HG03354 (cell line): ENCODE data around the gene MYO5A.

Experiments used
- ATAC-seq: cut with Tn5 transposase; IDR thresholded peaks from one replicate; pipeline ENCODE4 v1.9.1; 2021; ENCODE audit warnings: mild to moderate bottlenecking; ENCODE audit not compliant: unreplicated experiment, poor library complexity, severe bottlenecking

MYO5A gene

DNA sequence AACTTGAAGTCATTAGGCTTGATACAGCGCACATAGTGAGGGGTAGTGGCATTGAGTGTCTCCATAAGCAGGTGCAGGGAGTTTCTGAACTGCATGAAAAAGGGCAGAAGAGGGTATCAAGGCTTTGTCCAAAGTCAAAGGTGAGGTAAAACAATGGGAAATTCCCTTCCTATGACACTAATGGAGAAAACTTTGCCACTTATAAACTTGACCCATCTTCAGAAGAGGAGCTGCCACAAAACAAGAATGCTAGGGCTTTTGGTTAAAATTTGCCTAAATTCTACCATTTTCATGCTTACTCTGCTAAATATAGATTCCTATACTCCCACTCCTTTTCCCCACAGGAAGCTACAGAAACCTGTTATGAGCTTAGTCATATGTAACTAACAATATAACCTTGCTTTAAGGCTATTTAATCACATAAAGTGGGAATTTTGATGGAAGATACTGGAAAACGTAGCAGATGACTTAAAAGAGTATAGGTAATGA, 145.5 kb downstream of the MYO5A start:
- peak; percentile 36 for ATAC-seq

DNA sequence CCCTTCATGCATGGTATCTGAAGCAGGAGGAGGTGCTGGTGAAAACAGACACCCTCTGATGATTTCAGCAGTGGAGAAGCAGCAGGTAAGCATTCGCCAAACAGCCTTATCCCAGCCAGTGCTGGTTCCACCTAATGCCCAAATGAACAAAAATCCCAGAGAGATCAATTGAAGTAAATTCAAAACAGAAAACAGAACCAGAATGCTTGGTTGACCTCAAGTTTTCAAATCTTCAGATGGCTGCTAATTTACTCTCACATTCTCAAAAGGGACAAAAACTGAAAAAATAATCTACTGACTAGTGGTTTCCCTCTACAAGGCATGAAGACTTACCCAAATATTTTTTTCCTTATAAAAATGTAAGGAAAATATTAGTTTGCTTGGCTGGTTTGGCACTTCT, 146.0 kb downstream of the MYO5A start:
- peak; percentile 15 for ATAC-seq

DNA sequence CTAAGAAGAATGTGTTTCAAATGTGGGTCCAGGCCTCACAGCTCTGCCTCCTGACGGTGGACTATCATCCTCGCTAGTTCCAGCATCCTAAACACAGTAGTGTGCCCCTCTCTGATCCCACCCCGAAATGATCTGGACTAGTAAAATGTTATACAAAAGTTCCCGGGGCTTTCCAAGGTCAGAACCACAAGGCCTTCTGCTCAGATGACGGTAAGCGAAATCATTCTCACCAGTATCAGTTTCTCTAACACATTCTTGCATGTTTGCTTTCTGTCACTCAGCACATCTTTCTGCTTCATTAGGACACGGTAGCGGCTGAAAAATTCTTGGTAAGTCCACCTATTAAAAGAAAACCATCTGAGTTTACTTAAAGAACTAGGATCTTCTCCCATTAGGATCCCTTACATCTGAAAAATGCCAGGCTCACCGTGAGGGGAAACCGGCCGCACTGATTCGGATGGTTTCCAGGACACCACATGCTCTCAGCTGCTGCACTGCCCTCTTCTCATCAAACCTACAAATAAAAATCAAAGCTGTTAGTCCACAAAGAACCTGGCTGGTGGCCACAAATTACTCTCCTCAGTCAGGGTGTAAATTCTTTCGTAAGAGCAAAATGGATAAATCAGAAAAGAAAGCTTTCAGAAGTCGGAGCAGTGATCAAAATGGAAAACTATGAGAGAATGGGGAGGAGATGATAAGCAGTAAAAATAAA, 149.1 kb downstream of the MYO5A start:
- ATAC-seq, result peak; percentile 77

DNA sequence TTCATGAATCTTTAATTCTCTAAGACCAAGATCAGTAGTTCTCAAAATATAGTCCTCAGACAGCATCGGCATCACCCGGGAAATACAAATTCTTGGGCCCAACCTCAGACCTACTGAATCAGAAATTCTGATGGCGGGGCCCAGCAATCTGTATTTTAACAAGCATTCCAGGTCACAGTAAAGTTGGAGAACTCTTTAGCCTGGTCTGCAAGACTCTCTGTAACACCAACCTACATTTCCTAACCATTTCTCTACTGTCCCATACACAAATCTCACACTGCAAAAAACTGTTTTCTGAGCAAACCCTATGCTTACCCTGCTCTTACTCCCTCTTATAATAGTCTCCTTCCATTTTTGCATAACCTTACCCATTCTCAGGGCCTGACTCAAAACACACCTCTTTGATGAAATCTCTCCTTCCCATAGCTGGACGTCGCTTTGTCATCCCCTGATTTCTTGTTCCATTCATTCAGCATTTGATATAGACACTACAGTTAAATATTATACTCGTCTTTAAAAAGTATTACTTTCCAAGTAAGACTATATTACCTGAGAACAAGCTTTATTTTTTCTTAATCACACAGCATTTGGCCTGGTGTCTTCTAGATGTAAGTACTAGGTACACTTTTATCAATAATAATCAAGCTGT, 149.8 kb downstream of the MYO5A start:
- ATAC-seq, result peak; percentile 59

DNA sequence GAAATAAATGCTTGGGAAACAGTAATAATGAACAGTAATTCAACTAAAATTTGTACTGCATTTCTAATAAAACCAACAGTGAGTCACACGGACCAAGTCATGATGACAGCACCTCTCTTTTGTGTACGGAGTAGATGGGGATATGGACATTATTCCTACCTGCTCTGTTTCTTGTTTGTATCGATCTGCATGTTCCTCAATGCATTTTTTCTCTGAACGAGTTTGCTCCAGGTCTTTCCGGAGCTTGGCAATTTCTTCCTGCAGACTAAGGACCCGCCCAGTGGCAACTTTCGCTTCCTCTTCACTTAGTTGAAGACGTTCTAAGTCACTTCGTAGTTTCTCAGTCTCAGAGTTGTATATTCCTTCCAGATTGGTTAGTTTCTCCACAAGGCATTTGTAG, 158.7 kb downstream of the MYO5A start:
- no peak for ATAC-seq

DNA sequence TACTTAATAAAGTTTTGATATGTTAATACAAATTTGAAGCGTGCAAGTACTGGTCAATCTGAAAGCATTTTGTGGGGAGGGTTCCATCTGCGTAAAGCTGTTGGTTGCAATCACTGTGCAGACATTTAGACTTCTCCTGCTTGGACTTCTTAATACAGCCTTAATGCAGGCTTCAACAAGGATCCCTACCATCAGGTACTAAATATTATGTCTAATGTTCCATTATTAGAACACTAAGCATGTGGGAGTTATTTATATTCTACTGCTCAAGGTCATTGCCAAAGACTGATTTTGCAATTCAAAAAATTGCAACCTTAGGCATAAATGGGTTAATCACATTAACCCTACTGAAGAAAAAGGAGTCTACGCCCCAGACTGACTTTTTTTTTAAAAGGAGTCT, 159.2 kb downstream of the MYO5A start:
- ATAC-seq, result no peak

DNA sequence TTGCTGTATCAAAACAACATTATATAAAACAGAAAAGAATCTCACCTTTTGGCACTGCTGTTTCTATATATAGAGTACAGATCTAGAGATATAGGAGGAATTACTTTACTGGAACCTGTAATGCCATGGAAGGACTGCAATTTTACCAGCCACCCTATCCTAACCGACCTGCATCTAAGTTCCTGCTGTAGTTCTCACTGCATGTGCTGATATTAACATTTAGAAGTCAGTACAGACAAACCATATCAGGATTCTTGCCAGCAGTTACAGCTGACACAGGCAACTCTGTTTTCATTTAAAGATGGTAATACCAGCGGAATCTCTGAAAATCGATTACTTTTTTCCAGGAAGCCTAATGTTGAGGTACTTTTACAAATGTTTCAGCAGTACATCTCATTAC, 159.7 kb downstream of the MYO5A start:
- ATAC-seq, result no peak

DNA sequence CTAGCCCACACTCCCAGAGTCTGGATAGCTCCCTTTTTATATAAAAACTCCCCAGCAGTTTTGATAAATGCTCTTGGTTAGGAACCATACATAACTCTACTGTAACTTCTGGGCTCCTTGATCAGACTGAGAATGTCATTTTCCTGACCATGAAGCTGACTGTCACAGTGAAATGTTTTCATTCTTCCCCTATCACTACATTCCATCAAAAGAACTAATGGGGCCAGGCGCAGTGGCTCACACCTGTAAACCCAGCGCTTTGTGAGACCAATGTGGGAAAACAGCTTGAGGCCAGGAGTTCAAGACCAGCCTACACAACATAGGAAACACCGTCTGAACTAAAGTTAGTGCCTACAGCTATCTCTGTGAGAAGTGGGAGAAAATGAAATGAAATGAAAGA, 160.3 kb downstream of the MYO5A start:
- ATAC-seq, result no peak

DNA sequence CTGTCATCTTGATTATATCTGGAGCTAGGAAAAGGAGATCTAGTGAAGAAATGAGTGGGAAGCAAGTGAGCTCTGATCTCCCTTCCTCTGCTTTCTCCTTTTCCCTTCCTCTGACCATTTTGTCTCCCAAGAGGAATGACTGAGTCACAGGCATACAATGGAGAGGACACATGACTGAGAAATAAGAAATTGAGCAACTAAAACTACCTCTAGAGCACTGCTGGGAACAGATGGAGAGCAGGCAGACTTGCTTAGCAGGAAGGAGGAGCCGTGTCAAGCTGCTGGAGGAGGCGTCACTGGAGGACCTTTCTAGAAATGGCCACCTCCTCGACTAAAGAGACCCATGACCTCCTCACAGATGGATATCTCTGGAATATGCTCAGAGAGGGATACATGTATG, 166.2 kb downstream of the MYO5A start:
- no peak for ATAC-seq

DNA sequence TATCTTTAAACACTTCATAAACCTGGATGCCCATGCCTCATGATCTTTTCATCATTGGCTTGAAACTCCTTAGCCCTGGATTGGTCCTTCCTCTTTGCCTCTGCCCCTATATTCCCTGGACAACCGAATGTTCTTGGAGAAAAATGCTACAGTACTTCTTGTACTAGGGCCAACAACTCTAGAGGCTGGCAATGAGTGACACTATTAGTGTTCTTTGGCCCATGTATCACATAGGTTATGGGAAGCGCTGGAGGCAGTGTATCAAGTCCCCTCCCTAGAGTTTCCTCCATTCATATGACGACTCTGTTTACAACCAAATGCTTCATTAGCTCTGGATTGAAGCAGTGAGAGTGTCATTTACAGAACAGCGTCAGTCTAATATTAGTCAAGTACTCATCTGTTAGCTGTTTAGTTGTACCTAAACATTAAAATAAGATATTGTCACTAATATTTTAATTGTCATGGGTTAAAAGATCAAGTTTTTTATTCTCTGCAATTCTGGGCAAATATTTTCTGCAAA, 166.6 kb downstream of the MYO5A start:
- ATAC-seq, result no peak

DNA sequence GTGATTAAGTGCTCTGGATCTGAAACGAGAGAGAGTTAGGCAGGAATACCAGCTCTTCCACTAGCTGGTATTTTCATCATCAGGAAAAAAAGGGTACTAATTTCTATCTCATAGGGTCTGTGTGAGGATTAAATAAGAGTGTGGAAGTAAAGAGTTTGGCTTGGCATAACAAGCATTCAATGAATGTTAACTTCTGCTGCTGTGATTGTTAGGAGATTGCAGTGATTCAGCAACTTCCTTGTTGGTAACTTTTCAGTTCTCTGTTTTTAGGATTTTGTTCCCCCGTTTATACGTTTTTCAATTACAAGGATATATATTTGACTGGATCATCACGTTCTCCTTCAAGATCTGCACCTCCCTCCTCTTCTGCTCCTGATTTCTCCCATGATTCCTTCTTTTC, 167.2 kb downstream of the MYO5A start:
- ATAC-seq, result no peak

DNA sequence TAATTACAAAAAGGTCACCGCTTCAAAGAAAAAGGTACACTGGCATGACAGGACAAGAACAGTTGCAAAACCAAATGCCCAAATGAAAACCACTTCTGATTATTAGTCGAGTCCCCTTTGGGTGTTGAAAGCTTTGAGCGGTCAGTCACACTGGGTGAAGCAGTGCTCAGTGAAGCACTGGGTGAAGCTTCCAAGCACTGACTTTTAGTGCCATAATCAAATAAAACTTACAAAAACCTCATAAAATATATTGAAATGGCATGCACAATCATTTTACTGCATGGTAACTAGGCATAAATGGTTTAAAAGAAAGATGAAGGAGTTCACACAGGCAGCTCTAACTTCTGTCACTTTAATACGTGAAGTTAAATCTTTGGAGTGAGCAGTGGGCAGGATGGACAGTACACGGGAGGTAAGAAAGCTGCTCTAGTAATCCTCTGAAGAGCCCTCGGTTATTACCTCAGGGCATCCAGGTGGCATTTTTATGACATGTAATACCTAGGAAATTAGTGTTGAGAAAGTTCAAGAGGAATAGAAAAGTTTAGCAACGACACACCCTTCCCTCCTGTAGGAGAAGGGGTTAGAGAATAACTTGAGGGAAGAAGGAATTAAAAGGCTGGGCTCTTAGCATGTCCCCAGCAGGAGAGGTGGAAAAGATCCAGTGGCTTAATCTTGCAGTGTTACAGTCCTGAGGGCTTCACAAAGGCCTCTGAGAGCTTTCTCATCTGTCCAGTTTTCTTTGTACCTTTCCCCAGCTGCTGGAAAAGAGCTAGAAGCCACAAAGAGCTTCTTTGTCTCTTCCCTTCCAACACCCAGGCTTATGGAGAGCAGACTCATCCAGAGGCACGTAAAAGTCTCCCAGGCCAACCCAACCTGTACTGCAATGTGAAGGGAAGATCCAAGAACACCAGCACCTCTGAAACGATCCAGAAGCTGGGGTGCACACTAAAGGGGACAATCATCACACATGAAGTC, 168.2 kb downstream of the MYO5A start:
- ATAC-seq, result no peak

DNA sequence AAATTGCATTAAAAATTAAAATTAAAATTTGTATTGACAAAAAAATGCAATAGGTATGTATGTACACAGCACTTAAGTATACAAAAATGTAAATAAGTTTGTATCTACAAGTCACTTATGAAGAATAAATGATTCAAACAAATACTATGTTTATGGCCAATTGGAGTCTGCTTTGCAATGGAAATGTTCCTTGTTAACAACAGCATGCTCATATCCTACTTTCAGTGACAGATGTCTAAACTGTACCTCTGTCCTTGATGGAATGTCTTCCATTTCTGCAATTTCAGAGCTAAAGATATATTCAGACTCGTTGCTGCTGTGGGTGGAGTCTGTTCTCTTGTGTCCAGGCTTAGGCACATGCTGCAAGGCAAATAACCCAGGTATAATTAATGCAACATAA, 169.0 kb downstream of the MYO5A start:
- no peak for ATAC-seq

DNA sequence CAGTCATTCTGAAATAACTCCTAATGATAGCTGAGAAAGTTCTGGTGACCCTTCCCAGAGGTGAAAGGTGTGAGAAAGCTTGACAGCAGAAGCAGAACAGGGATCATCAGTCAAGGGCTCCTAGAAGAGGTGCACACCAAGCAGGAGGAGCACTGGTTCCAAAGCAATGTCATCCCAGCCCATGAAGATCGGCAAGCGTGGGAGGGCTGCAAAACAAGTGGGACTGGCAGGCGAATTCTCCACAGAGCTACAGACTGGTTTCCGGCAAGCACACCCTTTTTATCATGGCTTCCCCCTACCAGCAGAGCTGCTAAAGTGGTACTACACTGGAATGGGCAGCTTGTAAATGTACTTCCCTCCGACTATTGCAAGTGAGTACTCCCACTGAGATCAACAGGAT, 170.7 kb downstream of the MYO5A start:
- ATAC-seq, result no peak

DNA sequence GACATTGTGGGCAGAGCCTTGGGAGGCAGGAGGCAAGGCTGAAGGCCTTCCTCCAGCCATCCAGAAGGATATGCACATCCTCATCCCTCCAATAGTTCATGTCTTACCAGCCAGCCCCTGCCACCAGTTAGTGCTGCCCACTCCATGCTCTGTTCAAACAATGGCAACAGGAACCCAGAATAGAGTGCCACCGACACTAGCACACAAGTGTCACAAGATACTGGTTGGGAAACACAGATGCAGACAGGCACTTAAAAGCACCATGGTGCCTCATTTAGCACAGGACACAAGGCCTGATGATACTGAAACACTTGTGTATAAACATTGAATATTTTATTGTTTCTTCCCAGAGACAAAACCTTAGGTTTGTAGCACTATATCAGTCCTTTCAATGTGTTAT, 176.6 kb downstream of the MYO5A start:
- ATAC-seq, result no peak

DNA sequence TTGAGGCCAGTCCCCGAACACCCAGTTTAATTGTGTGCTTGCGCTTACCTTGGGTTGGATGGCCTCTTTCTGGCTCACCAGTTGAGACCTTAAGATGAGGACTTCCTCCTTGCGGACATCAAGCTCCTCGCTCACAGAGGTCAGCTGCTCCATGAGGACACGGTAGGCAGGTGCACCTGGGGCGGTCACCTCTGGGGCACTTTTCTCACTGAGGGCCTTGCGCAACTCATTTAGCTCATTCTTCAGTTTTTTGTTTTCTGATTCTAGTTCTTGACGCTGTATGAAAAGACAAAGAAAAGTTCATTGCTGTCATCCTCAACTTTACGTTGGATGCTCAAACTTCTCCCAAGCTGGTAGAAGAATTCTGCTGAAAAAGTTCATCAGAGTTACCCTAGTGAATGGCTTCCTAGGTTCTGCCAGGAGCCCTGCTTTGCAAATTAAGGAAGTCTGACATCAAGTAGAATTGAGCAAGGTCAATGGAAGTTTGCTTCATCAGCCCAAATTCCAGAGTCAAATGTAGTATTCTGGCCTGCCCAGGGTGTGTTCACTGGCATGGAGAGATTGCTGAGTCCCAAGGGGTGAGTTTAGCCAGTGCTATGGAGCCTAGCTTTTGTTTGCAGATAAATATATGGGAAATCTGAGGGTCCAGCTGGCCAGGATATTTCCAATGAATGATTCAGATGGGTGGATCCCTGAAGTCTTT, 177.3 kb downstream of the MYO5A start:
- no peak for ATAC-seq

DNA sequence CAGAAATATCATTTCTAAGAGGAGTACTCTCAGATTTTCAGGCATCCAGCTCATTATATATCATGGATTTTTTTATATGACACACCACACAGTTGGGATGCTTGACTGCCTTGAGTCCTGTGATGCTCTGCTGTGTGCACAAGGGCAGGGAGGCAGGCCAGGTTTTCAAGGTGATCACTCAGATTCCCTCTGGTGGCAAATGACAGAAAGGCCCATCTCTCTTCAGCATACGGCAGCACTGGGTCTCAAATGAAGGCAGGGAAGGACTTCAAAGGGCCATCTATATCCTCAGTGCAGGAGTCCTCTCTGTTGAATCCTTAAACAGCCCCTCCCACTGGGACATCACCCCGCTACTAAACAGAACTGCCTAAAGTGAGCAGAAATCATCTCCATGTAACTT, 178.3 kb downstream of the MYO5A start:
- no peak for ATAC-seq

DNA sequence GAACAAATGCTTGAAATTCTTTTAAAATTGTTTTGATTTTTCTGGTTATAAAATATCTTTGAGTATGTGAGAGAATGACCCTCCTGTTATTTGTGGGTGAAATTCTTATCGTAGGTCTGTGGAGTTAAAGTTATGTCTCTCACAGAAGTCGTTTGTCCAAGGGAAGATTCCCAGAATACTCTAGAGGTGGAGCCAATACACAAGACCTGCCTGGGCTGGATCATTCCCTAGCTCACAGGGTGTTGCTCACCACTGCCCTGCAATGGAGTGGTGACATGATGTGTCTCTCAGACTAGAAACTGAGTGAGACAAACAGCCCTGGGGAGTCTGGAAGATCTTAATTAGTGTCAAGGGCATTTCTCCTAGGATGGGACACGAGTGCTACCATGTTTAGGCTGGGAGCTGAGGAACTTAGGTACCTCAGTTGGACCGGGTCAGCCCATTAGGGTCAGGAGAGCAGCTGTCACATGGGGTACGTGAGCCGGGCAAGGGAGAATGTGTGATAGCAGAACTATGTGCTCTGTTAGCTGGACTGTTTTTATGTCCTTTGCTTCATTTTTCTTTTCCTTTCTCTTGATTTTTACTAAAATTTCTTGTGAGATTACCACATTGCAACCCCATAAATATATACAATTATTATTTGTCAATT, 179.5 kb downstream of the MYO5A start:
- ATAC-seq, result no peak

DNA sequence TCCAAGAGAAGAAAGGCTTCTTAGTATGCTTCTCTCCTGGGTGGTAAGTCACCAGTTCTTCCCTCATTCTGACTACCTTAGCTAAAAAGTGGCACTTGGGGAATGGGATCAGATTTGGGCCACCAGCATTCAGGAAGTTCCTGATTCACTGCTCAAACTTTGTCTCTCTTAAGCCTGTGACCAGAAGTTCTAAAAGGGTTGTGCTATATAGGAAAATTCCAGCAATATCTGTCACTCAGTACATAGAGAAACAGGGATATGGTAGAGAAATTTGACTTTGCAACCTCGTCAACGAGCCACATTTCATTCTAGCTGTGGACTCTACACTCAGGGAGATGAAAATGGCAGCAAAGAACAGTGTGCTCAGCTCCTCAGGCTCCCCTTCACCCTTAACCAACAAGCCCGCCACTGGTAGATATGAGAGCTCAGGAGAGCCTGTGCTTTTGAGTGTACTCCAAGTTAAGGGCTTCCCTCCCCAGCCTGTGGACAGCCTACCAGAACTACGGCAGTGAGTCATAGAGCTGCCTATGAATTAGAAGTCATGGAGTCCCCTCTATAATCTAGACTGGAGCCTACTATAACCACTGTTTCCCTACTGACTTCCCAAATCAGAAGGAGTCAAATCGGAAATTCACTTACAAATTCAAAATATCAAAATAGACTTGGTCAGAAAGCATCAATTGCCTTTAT, 180.5 kb downstream of the MYO5A start:
- no peak for ATAC-seq
